Activated gamma-delta T cell treated with anti-CD3 and anti-CD28 coated beads, Interleukin-2, amount 50 U/mL, for 16 hours (primary cell): ENCODE data around the gene RHBDD1.
A peak's percentile ranks its signal among the peaks of the same experiment; 100 is the strongest.

Experiments
- DNase-seq: peaks from one replicate; pipeline ENCODE4 v3.0.0-alpha.2; 2020; ENCODE audit warnings: low read depth

The RHBDD1 gene, protein sequence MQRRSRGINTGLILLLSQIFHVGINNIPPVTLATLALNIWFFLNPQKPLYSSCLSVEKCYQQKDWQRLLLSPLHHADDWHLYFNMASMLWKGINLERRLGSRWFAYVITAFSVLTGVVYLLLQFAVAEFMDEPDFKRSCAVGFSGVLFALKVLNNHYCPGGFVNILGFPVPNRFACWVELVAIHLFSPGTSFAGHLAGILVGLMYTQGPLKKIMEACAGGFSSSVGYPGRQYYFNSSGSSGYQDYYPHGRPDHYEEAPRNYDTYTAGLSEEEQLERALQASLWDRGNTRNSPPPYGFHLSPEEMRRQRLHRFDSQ

DNA sequence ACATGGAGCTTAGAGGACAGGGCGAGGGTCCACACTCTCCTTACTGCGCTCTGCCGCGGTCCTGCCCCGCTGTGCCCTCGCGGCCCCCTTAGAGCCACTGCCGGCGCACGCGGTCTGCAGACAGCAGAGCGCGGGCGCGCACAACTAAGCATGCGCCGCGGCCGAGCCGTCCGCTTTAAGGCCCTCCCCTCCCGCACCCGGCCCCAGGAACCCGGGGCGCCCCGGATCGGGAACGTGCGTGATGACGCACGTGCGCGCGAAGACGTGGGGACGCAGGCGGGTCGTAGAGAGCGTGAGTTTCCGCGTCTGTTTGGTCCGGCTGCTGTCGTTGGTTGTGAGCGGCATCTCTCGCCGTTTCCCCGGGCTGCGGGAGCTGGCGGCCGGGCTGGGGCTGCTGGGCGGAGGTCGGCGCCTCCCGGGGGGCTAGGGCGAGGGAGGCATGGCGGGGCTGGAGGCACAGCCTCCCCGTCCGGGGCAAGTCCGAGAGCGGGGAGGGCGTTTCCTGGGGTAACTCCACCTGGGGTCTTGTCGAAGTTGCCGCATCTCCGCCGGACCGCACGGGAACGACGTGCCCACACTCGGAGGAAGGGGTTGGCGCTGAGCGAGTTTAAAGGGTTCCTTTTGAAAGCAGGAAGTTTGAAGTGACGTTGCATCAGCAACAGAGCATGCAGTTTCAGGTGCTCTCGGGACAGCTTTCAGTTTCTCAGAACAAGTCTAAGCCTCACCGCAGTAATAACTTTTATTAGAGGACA is at the start of gene RHBDD1:
TSS of gene RHBDD1 (plus strand) at position 259 of the 752 bp plus-strand sequence. CDS start 28,640 bp downstream, outside the sequence.
- DNase-seq = peak; percentile 90

DNA sequence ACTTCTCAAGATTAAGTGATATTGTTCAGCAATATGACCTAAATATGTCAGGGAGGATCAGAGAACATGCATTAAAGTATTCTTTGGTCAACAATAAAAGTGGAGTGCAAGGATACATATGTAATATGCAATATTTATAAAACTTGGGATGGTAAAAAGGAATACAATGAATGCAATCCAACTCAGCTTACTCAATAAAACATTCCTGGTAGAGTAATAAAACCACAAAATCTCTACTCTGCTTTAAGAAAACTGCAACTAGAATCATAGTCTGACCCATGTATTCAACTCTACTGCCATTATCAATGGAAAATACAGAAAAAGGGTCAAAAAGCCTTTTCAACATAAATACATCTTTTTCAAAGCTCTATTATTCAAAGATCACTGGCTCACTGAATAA is 47.8 kb upstream of the RHBDD1 start:
- no peak for DNase-seq

DNA sequence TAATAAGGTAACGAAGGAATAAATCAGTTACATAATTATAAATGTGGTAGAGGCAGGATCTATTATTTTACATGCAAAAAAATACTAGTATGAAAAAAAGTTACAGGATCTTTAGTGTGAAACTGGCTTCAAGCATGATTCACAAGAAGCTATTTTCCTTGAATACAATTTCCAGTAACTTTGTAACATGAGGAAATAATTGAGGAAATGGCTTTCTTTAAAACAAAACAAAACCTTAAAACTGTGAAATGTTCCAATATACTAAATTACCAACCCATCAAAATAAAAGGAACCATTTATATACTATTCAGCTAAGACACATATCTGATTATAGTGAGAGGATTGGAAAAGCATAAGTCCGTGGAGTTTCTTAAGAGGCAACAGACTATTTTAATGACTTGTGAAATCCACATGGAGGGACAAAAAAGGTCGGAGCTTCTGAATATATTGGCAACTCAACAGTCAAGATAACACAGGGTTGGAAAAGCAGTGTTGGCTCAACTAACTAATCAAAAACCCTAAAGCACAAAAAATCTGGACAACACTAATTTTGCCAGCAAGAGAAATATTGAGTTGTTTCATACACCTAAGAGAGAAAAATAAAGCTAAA is 46.9 kb upstream of the RHBDD1 start:
- no peak for DNase-seq

DNA sequence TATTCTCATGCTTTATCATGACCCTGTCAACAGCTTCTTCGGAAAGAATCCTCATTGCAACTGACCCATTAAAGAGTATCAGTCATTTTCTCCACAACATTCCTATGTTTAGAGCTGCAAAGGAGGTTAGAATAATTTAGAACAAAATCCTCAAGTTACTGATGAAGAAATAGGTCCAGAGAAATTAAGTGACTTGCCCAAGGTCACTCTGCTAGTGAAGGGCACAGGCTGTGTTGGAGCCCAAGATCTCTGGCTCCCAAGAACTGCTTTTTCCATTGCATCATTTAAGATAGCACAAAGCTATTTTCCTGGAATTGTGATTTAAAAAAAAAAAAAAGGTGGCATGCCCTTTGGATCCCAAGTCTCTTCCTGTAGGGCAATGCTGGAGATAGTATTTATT is 45.8 kb upstream of the RHBDD1 start:
- DNase-seq = no peak

DNA sequence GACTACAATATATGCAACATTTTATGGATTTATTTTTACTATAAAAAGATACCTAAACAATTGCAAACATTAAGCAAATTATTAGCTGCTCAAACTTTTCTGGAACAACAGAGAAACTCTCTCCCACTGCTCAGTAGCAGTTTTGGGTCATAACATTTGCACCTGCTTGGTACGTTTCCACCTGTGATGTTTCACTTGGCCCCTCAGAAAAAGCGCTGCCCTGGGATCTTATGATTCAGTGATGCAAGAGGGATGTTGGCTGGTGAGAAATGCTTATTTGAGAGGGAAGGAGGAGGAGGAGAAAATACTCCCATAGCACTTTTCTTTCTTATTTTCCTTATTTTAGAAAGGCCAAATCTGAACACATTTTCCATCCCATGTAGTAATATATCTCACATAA is 45.4 kb upstream of the RHBDD1 start:
- DNase-seq = no peak

DNA sequence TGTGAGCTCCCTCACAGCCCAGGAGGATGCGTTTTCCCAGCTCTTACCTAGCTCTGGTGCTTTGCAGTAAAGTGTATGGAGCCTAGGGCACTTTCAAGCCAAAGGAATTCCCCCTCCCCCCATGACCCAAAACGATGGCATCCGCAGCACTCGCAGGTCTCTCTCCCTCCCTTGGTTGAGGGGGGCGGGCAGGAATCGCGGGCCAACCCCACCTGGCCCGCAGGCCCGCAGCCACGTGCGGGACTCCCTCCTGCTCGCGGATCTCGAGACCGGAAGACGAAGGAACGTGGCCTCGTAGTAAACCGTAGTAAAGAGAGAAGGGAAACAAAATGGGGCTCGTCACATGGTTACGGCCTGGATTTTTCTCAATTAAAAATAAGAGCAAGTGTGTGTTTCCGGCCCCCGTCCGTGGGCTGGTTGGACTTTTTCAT is 44.8 kb upstream of the RHBDD1 start:
- DNase-seq = no peak

DNA sequence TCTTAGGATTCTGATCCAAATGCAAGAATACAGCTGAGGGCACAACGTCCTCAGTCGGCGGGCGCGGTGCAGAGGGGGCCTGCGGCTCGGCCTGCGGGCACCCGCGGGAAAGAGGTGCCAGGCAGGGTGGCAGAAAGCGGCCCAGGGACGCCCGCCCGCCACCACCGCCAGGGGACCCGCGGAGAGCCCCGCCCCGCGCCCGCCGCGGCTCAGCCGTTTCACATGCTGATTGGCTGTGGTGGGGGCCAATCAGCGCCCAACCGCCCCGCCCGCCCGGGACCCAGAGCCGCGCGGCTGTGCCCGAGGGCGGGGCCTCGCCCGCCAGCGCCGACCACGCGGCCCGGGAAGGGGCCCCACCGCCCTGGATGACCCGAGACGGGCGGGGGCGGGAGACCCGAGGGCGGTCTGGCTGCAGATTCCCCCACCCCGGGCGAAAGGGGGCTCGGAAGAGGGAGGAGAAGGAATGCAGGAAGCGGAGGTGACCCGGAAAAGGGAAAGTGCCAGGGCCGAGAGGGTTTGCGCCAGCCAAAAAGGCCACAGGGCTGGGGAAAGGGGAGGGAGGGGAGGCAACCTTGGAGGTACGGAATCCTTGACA is 44.3 kb upstream of the RHBDD1 start:
- peak; percentile 87 for DNase-seq

DNA sequence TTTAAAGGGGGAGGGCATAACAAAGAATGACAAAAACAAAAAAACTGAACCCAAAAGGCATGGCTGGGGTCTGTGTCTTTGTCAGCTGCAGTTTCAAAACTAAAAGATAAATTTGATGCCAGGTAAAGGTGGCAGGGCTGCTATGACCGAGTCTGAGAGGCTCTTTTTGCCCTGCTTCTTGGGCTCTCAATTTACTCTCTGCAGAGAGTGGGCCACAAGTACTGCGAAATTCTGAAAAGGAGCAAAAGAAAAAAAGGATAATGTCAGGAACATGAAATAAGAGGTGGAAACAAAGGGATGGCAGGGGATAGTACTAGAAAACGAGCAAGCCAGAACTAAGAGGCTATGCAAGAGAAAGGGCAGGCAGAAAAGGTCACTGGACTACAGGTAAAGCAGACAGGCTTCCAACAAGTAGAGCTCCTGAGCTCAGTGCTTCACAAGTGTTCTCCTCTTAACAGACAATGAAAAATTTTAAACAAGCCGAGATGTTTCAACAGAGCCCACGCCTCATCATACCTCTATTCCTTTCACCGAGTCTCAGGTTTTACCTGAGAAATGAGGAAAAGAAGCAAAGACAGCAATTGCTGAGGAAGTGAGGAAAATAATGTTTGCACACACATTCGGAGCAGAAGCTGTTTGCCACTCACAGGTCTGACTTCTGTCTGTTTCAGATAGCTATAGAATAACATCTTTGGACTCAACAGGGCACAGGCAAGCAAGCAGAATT is 43.5 kb upstream of the RHBDD1 start:
- DNase-seq = no peak

DNA sequence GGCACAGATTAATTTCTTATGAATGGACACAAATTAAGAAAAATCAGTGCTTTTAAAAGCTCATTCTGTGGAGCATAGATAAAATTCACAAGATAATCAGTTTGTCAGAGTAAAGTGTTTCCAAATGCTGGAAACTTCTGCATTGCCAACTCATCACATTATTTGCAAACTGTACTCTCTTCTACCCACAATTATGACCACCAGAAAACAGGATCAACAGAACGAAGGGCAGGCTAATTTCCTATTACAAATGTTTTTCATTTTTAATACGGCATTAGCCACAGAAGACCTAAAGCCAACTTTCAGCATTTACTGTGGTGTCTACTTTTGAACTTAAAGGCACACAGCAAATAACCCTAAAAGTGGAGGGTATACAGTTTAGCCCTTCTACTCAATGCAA is 42.2 kb upstream of the RHBDD1 start:
- DNase-seq = no peak

DNA sequence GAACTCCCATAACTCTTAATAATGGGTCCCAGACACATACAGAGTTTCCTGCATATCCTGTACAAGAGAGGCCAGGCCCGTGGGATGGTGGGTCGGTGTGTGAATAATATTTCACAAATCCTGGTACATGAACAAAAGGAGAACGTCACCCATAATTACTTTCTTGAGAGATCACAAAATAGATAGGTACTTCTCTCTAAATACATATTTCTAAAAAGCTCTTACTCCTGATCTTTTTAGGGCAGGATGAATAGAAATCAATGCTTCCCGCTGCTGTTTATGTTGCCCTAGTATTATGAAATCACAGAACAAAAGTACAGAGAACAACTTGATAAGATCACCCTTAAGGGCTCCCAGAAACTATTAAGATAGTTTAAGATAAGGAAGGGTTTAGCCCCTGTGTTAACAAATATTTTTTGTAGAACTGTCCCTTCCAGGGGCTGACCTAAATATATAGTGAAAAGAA is 41.6 kb upstream of the RHBDD1 start:
- no peak for DNase-seq

DNA sequence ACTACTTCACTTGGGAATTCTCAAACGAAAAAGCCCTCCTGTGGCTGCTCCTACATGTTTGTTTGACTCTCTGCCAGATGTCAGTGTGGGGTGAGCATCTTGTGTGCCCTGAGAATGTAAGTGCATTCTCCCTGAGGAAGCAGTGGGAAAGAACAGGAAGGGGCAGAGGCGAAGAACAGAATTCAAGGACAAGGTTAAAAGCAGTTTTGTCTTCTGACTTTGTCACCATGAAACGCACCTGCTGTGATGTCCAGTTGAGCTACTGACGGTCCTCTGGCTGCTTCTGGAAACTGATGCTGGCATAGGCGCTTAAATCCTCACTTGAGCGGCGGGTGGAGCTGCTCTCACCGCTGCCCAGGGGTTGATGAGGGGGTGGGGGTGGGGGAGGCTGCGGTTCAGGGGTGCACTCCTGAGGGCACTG is 41.1 kb upstream of the RHBDD1 start:
- DNase-seq = no peak

DNA sequence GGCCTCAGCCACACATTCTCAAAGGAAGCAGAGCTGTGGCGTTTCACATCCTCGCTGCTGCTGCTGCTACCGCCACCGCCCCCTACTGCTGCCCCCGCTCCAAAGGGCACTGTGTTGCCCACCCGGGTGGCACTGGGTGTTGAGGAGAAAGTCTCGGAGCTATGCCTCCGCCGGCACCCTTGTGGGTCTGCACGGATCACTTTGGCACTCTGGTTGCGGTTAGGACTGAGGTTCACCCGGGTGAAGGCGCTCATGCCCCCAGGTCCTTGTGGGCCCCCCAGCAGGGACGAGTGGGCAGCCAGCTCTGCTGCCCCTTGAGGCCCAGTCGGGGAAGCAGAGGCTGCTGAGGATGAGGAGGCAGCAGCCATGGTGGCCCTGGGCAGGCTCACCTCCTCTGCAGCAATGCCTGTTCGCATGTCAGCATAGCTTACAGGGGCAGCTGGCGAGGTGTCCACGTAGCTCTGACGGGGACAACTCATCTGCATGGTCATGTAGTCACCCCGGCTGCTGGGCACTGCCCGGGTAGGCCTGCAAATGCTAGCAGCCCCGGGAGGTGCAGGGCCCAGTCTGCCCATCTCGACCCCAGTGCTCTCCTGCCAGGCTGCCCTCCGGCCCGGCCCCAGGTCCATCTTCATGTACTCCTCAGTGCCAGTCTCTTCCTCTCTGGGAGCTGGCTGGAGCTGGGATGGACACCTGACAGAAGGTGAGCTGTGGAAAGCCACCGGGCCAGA is 40.4 kb upstream of the RHBDD1 start:
- no peak for DNase-seq

DNA sequence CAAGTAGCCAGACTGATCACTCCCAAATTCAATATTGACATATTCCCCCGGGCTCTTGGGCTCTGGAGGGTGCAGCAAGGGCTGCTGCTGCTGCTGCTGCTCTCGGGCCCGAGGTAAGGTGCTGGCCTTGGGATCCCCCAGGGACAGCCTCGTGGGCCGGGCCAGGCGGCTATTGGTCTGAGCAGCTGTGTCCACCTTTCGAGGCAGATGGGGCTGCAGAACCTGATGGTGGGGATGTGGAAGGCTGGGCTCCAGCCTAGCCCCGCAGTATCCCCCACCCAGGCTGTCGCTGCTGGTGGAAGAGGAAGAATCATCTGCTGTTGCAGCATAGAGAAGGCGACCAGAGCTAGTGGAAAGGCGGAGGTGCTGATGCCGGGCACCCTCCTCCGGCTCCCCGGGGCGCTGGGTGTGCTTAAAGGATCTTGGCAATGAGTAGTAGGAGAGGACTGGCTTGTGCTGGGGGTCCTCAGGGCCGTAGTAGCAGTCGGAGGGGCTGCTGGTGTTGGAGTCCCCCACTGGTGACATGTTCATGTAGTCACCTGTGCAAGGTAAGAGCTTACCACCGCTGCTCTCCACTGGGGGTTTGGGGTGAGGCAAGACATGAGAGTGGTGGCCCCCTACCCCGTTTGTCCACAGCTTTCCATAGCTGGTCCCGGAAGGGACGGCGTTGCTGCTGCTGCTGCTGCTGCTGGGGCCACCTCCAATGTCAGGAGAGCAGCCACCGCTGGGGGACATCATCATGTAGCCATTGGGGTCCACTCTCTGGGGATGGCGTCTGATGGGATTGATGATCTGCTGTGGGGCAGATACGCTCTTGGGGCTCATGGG is 39.6 kb upstream of the RHBDD1 start:
- DNase-seq = no peak

DNA sequence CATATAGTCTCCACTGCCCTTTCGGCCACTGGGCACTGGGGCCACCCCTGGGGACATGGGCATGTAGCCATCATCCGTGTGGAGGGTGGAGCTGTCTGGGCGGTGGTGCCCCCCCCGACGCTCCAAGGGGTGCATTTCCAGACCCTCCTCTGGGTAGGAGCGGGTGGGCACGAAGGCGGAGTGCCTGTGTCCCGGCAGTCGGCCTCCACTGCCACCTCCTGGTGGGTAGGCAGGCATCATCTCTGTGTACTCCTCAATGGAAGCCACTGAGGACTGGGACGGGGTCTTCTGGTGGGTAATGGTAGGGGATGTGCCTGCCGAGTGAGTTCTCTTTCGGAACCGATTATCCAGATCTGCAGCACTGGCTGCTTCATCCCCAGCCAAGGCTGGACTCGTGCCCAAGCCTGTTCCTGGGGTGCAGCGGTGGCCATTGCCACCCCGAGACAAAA is 39.0 kb upstream of the RHBDD1 start:
- no peak for DNase-seq

DNA sequence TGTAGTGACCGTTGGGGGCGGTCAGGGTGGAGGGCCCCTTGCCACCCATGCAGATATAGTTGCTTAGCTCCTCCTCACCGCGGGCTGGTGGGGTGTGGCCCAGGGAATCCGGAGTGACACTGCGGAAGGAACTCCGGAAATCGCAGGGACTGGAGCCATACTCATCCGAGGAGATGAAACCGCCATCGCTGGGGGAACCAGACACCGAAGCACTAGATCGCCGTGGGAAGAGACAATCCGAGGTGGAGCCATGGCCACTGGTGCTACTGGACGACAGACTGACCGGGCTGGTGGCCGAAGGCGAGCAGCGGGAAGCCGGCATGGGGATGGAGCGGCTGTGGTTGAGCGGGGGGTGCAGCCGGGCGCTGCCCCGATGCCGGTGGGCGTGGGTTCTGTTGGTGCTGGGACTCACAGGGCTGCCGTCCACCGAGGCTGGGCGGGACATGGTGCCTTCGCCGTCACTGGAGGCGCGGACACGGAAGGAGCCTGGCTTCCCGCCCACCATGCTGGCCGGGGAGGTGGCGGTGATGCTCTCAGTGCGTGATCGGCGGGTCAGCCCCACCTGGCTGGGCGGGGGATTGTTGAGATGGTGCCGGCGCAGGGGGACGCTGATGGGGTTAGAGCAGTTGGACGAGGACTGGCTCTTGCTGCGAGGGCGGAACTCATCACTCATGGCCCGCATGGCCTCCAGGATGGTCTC is 38.4 kb upstream of the RHBDD1 start:
- no peak for DNase-seq

DNA sequence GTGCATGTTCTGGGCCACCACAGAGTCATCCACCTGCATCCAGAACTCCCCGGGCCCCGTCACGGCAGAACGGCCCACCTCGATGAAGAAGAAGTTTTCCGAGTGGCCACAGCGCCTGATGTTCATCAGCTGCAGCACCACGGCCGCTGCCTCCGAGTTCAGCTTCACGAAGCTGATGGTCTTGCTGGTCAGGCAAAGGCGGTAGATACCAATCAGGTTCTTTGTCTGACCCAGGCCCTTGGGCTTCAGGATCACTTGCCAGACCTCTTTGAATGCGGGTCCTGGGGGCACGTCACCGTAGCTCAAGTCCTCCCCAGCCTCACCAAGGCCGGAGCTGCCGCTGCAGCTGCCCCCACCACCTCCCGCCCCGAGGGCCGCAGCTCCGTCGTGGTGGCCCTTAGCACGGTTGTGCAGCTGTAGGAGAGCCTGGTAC is 37.8 kb upstream of the RHBDD1 start:
- DNase-seq = no peak

DNA sequence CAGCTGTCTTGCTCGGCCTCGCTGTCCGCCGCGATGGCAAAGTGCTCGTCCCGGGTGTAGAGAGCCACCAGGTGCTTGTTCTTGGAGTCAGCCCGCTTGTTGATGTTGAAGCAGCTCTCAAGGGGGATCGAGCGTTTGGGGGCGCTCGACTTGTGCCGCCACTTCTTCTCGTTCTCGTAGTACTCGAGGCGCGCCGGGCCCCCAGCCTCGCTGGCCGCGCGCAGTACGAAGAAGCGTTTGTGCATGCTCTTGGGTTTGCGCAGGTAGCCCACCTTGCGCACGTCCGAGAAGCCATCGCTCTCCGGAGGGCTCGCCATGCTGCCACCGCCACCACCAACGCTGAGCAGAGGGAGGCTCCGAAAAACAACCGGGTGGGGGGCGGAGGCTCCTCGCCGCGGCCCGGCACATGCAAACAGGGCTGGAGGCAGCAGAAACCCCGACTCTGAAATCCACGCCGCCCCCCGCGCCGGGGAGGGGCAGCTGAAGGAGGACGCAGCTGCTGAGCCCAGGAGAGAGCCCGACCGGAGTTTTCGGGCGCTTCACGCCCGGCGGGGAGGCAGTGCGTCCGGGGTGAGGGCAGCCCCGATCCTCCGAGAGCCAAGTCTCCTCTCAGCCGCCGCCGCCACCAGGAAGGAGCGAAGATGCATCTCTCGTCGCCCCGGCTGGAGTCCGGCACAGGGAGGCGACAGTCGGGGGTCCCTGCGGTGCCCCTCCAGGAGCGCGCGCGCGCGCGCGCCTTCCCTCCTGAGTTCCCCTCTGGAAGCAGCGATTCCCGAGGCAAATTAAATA is 37.2 kb upstream of the RHBDD1 start:
- DNase-seq = peak; percentile 25

DNA sequence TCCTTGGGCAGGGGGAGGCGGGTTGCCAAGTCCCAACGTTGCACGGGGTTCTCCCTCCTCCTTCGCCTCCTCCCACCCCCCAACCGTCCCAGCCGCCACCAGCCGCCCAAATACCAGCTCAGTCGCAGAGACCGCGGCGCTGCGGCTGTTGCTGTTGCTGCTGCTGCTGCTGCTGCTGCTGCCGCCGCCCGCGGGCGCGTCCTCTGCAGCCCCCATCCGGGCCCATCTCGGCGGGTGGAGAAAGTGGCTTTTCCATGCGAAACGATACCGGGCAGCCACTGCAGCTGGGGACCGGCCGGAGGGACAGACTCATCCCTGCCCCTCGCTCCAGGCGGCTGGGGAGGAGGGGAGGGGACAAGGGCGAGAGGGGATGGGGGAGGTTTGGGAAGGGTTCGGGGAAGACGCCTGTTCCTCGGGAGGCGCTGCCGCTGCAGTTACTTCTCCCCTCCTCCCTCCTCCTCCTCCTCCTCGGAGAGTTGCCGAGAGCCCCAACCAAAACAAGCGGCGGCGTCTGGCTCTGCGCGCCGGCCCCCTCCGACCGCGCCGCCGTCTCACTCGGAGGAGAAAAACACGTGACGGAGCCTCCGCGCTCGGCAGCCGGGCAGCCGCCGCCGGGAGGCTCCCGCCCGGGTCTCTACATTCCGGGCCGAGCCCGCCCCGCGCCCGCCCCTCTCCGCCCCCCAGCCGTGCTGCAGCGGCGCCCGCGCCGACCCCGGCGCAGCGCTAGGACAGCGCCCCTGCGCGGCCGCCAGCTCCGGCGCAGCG is 36.5 kb upstream of the RHBDD1 start, which contains the start of gene IRS1:
TSS of gene IRS1 (minus strand) at position 610 of the 765 bp plus-strand sequence. CDS start 1,082 bp downstream, outside the sequence.
- peak; percentile 39 for DNase-seq
